Epithelial cell of esophagus (primary cell): ENCODE measurements around the gene ZNF846.

Source experiments
- DNase-seq: peaks from one replicate; pipeline ENCODE4 v3.0.0; 2010; ENCODE audit warnings: low read depth
- H3K4me3 ChIP-seq: 2 replicates; pipeline ENCODE4 v1.5.1; 2011; ENCODE audit warnings: mild to moderate bottlenecking, low read length, control low read depth
- CTCF ChIP-seq: IDR thresholded peaks from 2 replicates; pipeline ENCODE4 v1.5.1; 2011; ENCODE audit warnings: low read depth, mild to moderate bottlenecking, low read length, control low read depth, inconsistent platforms; ENCODE audit not compliant: insufficient read depth; ENCODE audit errors: missing control alignments

ZNF846 gene

GRCh38 chr19:9768175-9769112, at the start of gene ZNF846:
TSS of gene ZNF846 (minus strand) at chr19:9768738. CDS start at chr19:9764950, 3,788 bp downstream.
- TF ChIP-seq CTCF: no peak

GRCh38 chr19:9818175-9818733, 49.7 kb upstream of the ZNF846 start:
- no peak for TF ChIP-seq CTCF
- DNase-seq: no peak
- peak overlapping the region; percentile 95 for H3K4me3 ChIP-seq

More at GRCh38 chr19:9768175-9769112, at the start of gene ZNF846:
- peak; percentile 97 for DNase-seq
- H3K4me3 ChIP-seq: peak within 1 kb of the TSS; percentile 90

GRCh38 chr19:9811139-9811538, 42.6 kb upstream of the ZNF846 start:
- no peak for TF ChIP-seq CTCF
- H3K4me3 ChIP-seq: no peak overlapping the region
- DNase-seq: no peak

- DNase-seq: no peak
- no peak for TF ChIP-seq CTCF
- H3K4me3 ChIP-seq: no peak overlapping the region
Observed at GRCh38 chr19:9808855-9809824, 40.6 kb upstream of the ZNF846 start.

- TF ChIP-seq CTCF: no peak
- H3K4me3 ChIP-seq: no peak overlapping the region
- DNase-seq: no peak
Observed at GRCh38 chr19:9806803-9807202, 38.3 kb upstream of the ZNF846 start.

GRCh38 chr19:9801976-9802375, 33.4 kb upstream of the ZNF846 start:
- no peak for TF ChIP-seq CTCF
- no peak overlapping the region for H3K4me3 ChIP-seq
- DNase-seq: no peak
